DND-41 (cell line): ENCODE results near the gene FARSB.

Experiments
- ATAC-seq: fragments of 200-7000 bp; cut with Tn5 transposase; 3 replicates; pipeline ENCODE4 v1.9.1; 2021; ENCODE audit warnings: low read depth; ENCODE audit not compliant: insufficient read depth
- DNase-seq: peaks from one replicate; pipeline ENCODE4 v3.0.0-alpha.2; 2020
- H2AFZ ChIP-seq: 2 replicates; pipeline ENCODE4 v1.6.0; 2012; ENCODE audit warnings: low read depth, low read length
- H3K27ac ChIP-seq: 2 replicates; pipeline ENCODE4 v1.5.1; 2012; ENCODE audit warnings: low read length, inconsistent platforms
- H3K27me3 ChIP-seq: fragments of 200-600 bp; sonication (generic); 2 replicates; pipeline ENCODE4 v1.6.0; 2012; ENCODE audit warnings: low read length, mild to moderate bottlenecking, inconsistent platforms; ENCODE audit not compliant: insufficient read depth, poor library complexity
- H3K36me3 ChIP-seq: 2 replicates; pipeline ENCODE4 v1.5.1; 2012; ENCODE audit warnings: low read length, inconsistent platforms; ENCODE audit not compliant: insufficient read depth
- H3K4me1 ChIP-seq: 2 replicates; pipeline ENCODE4 v1.5.1; 2012; ENCODE audit warnings: mild to moderate bottlenecking, low read length; ENCODE audit not compliant: insufficient read depth
- H3K4me2 ChIP-seq: 2 replicates; pipeline ENCODE4 v1.6.0; 2012; ENCODE audit warnings: mild to moderate bottlenecking, moderate library complexity, low read length, inconsistent platforms; ENCODE audit not compliant: insufficient read depth
- H3K4me3 ChIP-seq, 2 experiments: fragments of 200-600 bp in 1 of 2; shearing (Covaris generic) in 1 of 2; 2 replicates each; pipeline ENCODE4 v1.5.1; 2012 to 2016; ENCODE audit warnings: inconsistent platforms in 2 of 2, low read length in 2 of 2, mild to moderate bottlenecking in 2 of 2, low read depth in 1 of 2, moderate library complexity in 1 of 2
- H3K79me2 ChIP-seq: 2 replicates; pipeline ENCODE4 v1.6.0; 2012; ENCODE audit warnings: low read length, inconsistent platforms; ENCODE audit not compliant: insufficient read depth
- H3K9ac ChIP-seq: 2 replicates; pipeline ENCODE4 v1.6.0; 2012; ENCODE audit warnings: low read depth, mild to moderate bottlenecking, inconsistent platforms, low read length, moderate library complexity
- H3K9me3 ChIP-seq: 2 replicates; pipeline ENCODE4 v1.5.1; 2012; ENCODE audit warnings: low read length, moderate library complexity, mild to moderate bottlenecking, inconsistent platforms; ENCODE audit not compliant: insufficient read depth, severe bottlenecking
- H4K20me1 ChIP-seq: 2 replicates; pipeline ENCODE4 v1.6.0; 2012; ENCODE audit warnings: low read length; ENCODE audit not compliant: insufficient read depth
- EZH2 ChIP-seq: IDR thresholded peaks from 3 replicates; pipeline ENCODE4 v1.6.1; 2012; ENCODE audit warnings: borderline replicate concordance, low read depth, mild to moderate bottlenecking, moderate library complexity, low read length, inconsistent platforms; ENCODE audit not compliant: severe bottlenecking
- TF ChIP-seq, protein P1 (sequence below): IDR thresholded peaks from 2 replicates; pipeline ENCODE4 v1.5.1; 2012; ENCODE audit warnings: borderline replicate concordance, low read length, moderate library complexity, mild to moderate bottlenecking; ENCODE audit not compliant: poor library complexity, severe bottlenecking; ENCODE audit errors: extremely low read depth

Gene FARSB

DNA sequence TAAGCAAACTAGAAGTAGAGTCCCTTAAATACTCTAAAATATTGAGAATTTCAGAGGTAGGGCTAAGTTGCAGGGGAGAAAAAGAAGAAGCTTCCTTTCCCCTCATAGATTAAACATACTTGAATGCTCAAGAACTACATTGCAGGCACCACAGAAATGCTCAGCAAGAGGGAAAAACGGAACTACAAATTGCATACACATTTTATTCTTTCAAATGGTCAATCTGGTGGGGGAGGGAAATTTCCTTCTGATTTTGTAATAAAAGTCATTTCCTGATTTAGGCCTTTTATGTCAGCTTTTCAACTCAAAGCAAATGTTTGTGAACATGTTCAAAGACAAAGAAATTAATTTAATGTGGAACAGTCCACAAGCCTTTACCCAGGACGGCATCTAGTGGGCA is 33.0 kb downstream of the FARSB start:
- no peak overlapping the region for H3K9ac ChIP-seq

DNA sequence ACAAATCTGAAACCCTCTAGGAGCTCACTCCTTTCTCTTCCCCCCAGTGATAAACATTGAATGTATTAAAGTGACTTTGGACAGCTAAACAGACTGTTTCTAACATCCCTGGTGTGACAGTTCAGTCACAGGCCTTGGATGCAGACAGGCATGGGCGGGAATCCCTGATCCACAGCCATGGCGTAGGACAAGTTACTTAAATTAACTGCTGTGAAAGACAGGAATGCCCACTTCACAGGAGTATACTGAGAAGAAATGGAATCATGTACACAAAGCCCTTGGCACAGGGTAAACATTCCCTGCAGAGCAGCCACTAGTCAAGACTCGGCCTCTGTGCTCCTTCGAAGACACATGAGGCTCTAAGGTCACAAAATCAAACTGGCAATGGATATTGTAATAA is 34.0 kb downstream of the FARSB start:
- H3K4me3 ChIP-seq: no peak overlapping the region
- DNase-seq (no peak), ATAC-seq (no peak)
- H3K9ac ChIP-seq: no peak overlapping the region
- H2AFZ ChIP-seq: no peak overlapping the region
- no peaks in the 10 kb centered on the region for H3K9me3 ChIP-seq
- TF ChIP-seq EZH2: no peak
- TF ChIP-seq, protein P1, sequence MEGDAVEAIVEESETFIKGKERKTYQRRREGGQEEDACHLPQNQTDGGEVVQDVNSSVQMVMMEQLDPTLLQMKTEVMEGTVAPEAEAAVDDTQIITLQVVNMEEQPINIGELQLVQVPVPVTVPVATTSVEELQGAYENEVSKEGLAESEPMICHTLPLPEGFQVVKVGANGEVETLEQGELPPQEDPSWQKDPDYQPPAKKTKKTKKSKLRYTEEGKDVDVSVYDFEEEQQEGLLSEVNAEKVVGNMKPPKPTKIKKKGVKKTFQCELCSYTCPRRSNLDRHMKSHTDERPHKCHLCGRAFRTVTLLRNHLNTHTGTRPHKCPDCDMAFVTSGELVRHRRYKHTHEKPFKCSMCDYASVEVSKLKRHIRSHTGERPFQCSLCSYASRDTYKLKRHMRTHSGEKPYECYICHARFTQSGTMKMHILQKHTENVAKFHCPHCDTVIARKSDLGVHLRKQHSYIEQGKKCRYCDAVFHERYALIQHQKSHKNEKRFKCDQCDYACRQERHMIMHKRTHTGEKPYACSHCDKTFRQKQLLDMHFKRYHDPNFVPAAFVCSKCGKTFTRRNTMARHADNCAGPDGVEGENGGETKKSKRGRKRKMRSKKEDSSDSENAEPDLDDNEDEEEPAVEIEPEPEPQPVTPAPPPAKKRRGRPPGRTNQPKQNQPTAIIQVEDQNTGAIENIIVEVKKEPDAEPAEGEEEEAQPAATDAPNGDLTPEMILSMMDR: no peak
- H3K27me3 ChIP-seq: no peaks in the 10 kb centered on the region
- no peaks in the 10 kb centered on the region for H4K20me1 ChIP-seq
- peaks cover 88% of the 10 kb centered on the region for H3K36me3 ChIP-seq
- H3K79me2 ChIP-seq: no peaks in the 10 kb centered on the region
- no peak overlapping the region for H3K4me2 ChIP-seq
- no peak overlapping the region for H3K27ac ChIP-seq
- H3K4me1 ChIP-seq: no peaks in the 10 kb centered on the region

More for the DNA sequence above, 33.0 kb downstream of the FARSB start:
- no peak overlapping the region for H2AFZ ChIP-seq
- DNase-seq (no peak), ATAC-seq (no peak)
- no peak overlapping the region for H3K4me2 ChIP-seq
- peaks cover 4% of the 10 kb centered on the region; the same call in 1 of the 2 replicates for H4K20me1 ChIP-seq
- no peak overlapping the region for H3K27ac ChIP-seq
- peaks cover 90% of the 10 kb centered on the region for H3K36me3 ChIP-seq
- H3K9me3 ChIP-seq: no peaks in the 10 kb centered on the region
- no peaks in the 10 kb centered on the region for H3K27me3 ChIP-seq
- H3K4me3 ChIP-seq: no peak overlapping the region
- H3K79me2 ChIP-seq: no peaks in the 10 kb centered on the region
- no peak for TF ChIP-seq EZH2
- TF ChIP-seq, protein P1: no peak
- no peaks in the 10 kb centered on the region for H3K4me1 ChIP-seq

DNA sequence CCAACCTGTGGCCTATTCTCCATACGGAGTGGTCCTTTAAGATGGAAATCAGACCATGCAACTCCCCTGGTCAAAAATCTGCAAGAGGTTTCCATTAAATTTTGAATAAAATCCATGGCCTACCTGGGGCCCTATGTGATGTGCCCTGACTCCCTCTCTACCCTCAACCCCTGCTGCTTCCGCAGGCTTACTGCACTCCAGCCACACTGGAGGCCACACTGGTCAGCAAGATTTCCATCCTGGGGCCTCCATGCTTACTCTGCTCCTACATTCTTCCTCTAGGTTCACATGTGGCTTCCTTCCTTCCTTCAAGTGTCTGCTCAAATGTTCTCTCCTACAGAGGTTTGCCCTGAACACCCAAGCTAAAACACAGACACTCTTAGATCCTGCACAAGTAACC is 40.6 kb downstream of the FARSB start:
- peaks cover 85% of the 10 kb centered on the region for H3K36me3 ChIP-seq
- TF ChIP-seq, protein P1: no peak
- TF ChIP-seq EZH2: no peak
- no peak overlapping the region for H3K9ac ChIP-seq
- ATAC-seq (no peak), DNase-seq (no peak)
- peaks cover 1% of the 10 kb centered on the region; the same call in 1 of the 2 replicates for H3K79me2 ChIP-seq
- no peaks in the 10 kb centered on the region for H4K20me1 ChIP-seq
- H3K9me3 ChIP-seq: no peaks in the 10 kb centered on the region
- no peaks in the 10 kb centered on the region for H3K4me1 ChIP-seq
- no peak overlapping the region for H3K4me2 ChIP-seq
- no peak overlapping the region for H3K27ac ChIP-seq
- no peak overlapping the region for H3K4me3 ChIP-seq
- H3K27me3 ChIP-seq: no peaks in the 10 kb centered on the region
- H2AFZ ChIP-seq: no peak overlapping the region
